Lung (tissue), 12 donors: Measurements from ENCODE around the gene HBEGF. TPM values are rescaled to one million over a fixed set of nuclear protein-coding genes. Genes with fewer than 3 reads are reported as not detected.

Experiments
- ATAC-seq: fragments of 200-7000 bp; cut with Tn5 transposase; one replicate; pipeline ENCODE4 v1.9.1; 2020; ENCODE audit warnings: moderate number of reproducible peaks; ENCODE audit not compliant: insufficient read depth, low FRiP score
- DNase-seq, 3 donors: peaks; one replicate each; pipeline ENCODE4 v3.0.0-alpha.2; 2013 to 2017
- H3K27ac ChIP-seq, 2 donors: one replicate each; pipeline ENCODE4 v1.5.1; 2013; ENCODE audit warnings: mild to moderate bottlenecking in 2 of 2, moderate library complexity in 2 of 2, control low read depth in 1 of 2, inconsistent platforms in 1 of 2, low read depth in 1 of 2, low read length in 1 of 2
- H3K27me3 ChIP-seq, 3 donors: one replicate each; pipeline ENCODE4 v1.5.1; 2013; ENCODE audit warnings: low read length in 2 of 3; ENCODE audit not compliant: control insufficient read depth in 3 of 3, insufficient read depth in 3 of 3
- H3K36me3 ChIP-seq, 4 donors: one replicate each; pipeline ENCODE4 v1.5.1; 2013; ENCODE audit warnings: low read length in 4 of 4, mild to moderate bottlenecking in 1 of 4, moderate library complexity in 1 of 4; ENCODE audit not compliant: control insufficient read depth in 4 of 4, insufficient read depth in 4 of 4
- H3K4me1 ChIP-seq, 5 donors: one replicate each; pipeline ENCODE4 v1.5.1; 2013; ENCODE audit warnings: low read length in 5 of 5, mild to moderate bottlenecking in 2 of 5, moderate library complexity in 1 of 5; ENCODE audit not compliant: control insufficient read depth in 5 of 5, insufficient read depth in 5 of 5
- H3K4me3 ChIP-seq: one replicate; pipeline ENCODE4 v1.5.1; 2013; ENCODE audit warnings: mild to moderate bottlenecking, control low read depth, moderate library complexity
- H3K9ac ChIP-seq, 2 donors: one replicate each; pipeline ENCODE4 v1.5.1; 2013; ENCODE audit warnings: low read length in 2 of 2, control low read depth in 1 of 2; ENCODE audit not compliant: insufficient read depth in 1 of 2
- H3K9me3 ChIP-seq, 4 donors: one replicate each; pipeline ENCODE4 v1.5.1; 2013; ENCODE audit warnings: low read length in 3 of 4, mild to moderate bottlenecking in 1 of 4, moderate library complexity in 1 of 4; ENCODE audit not compliant: control insufficient read depth in 4 of 4, insufficient read depth in 3 of 4
- WGBS, 2 donors: extraction: QIAGEN DNeasy Blood & Tissue Kit; methylation state at CpG; one replicate each; pipeline ENCODE4 v1.1.7; 2013; 5-methylcytosine and 5-hydroxymethylcytosine counted together
- polyA plus RNA-seq, 2 donors: library from polyadenylated mRNA; stranded (reverse); fragments of 200-250 nt; gene quantifications; one replicate each; pipeline ENCODE4 v1.2.1, GENCODE V29; 2013
- total RNA-seq, 2 donors: library from RNA; depleted of rRNA in 1 of 2; stranded (reverse); fragments of >200 nt in 1 of 2; gene quantifications; one replicate each; pipeline ENCODE4 v1.2.1, GENCODE V29; 2014 to 2021
- TF ChIP-seq, protein P1 (sequence below): IDR thresholded peaks from 2 replicates; pipeline ENCODE4 v1.5.1; 2012; ENCODE audit warnings: mild to moderate bottlenecking; ENCODE audit errors: control extremely low read depth, extremely low read depth
- donor health status: control.
- donor health status: control.
- donor health status: Bipolar disorder and iron deficiency.
- donor health status: healthy.
- donor health status: DM: yes; HTN: yes; CAD: no.

Gene HBEGF
- total and polyA plus RNA-seq, 4 donors = 13.0 to 27.1 (median 18.4) TPM

DNA sequence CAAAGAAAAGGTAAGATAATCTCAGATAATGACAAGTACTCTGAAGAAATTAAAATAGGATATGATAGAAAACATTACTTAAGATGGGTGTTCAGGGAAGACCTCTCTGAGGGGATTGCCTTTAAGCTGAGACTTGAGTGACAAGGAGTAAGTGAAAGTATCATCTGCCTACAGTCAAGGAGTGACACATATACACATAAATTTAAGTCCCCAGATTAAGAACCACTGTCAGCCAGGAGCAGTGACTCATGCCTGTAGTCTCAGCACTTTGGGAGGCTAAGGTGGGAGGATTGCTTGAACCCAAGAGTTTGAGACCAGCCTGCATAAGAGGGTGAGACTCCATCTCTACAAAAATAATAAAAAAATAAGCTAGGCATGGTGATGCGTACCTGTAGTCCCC lies 35.6 kb upstream of the HBEGF start:
- DNase-seq (no peak), ATAC-seq (no peak)
- no peak overlapping the region for H3K4me3 ChIP-seq
- no peaks in the 10 kb centered on the region for H3K9me3 ChIP-seq
- no peak overlapping the region for H3K27ac ChIP-seq
- H3K36me3 ChIP-seq = no peaks in the 10 kb centered on the region
- H3K27me3 ChIP-seq = no peaks in the 10 kb centered on the region
- WGBS, 2 donors = 91 to 100% methylated on average over 1 of the region's 1 CpG
- TF ChIP-seq, protein P1, sequence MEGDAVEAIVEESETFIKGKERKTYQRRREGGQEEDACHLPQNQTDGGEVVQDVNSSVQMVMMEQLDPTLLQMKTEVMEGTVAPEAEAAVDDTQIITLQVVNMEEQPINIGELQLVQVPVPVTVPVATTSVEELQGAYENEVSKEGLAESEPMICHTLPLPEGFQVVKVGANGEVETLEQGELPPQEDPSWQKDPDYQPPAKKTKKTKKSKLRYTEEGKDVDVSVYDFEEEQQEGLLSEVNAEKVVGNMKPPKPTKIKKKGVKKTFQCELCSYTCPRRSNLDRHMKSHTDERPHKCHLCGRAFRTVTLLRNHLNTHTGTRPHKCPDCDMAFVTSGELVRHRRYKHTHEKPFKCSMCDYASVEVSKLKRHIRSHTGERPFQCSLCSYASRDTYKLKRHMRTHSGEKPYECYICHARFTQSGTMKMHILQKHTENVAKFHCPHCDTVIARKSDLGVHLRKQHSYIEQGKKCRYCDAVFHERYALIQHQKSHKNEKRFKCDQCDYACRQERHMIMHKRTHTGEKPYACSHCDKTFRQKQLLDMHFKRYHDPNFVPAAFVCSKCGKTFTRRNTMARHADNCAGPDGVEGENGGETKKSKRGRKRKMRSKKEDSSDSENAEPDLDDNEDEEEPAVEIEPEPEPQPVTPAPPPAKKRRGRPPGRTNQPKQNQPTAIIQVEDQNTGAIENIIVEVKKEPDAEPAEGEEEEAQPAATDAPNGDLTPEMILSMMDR = no peak
- no peak overlapping the region for H3K9ac ChIP-seq
- no peaks in the 10 kb centered on the region for H3K4me1 ChIP-seq

DNA sequence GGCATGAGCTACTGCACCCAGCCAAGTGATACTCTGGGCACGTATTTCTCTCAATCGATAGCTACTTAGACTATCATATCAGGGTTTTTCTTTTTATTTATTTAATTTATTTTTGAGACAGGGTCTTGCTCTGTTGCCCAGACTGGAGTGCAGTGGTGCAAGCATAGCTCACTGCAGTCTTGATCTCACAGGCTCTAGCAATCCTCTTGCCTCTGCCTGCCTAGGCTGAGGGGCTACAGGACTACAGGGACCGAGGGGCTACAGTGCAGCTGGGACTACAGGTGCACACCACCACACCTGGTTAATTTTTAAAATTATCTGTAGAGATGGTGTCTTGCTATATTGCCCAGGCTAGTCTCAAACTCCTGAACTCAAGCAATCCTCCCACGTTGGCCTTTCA lies 34.9 kb upstream of the HBEGF start:
- WGBS, 2 donors = 92 to 95% methylated on average over 4 of the region's 4 CpGs
- TF ChIP-seq, protein P1 = no peak
- no peaks in the 10 kb centered on the region for H3K9me3 ChIP-seq
- no peak for ATAC-seq
- no peak overlapping the region for H3K27ac ChIP-seq
- H3K9ac ChIP-seq = no peak overlapping the region
- DNase-seq = no peak
- no peaks in the 10 kb centered on the region for H3K27me3 ChIP-seq
- no peak overlapping the region for H3K4me3 ChIP-seq
- H3K36me3 ChIP-seq = no peaks in the 10 kb centered on the region
- no peaks in the 10 kb centered on the region for H3K4me1 ChIP-seq

DNA sequence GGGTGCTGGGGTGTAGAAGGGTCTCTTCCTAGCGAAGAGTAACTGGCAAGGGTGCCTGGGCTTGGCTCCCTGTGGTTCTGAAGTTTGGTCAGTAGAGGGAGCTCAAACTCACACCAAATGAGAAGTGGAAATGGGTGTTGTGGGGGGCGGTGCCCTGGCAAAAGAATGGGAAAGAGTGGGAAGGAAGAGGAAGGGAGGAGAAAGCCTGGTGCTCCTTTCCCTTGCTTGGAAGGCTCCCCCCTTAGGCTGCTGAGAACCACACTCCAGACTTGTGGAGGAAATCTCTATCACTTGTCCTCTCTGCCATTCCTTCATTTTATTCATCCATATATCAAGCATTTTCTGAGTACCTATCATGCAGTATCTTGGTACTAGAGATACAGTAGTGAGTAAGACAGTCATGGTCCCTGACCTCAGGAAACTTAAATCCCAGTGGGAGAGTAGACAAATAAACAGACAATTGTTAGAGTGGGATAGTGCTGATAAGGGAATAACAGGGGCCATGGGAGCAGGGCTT lies 26.6 kb upstream of the HBEGF start:
- no peak overlapping the region for H3K4me3 ChIP-seq
- H3K4me1 ChIP-seq = peaks cover 0 to 3% (median 0%) of the 10 kb centered on the region in 5 donors
- TF ChIP-seq, protein P1 = peak; percentile 56
- H3K9me3 ChIP-seq = peaks cover 0 to 1% (median 0%) of the 10 kb centered on the region in 4 donors
- H3K9ac ChIP-seq = no peak overlapping the region
- no peak overlapping the region for H3K27ac ChIP-seq
- no peaks in the 10 kb centered on the region for H3K36me3 ChIP-seq
- 7 to 15% methylated on average over 2 of the region's 2 CpGs for WGBS, 2 donors
- peak; percentile 60 for ATAC-seq
- no peaks in the 10 kb centered on the region for H3K27me3 ChIP-seq
- peak; percentile 77 to 86 (median 86) for DNase-seq
